SK-N-SH (cell line): Measurements from ENCODE around the gene SRSF2.

ENCODE experiments used
- CTCF ChIP-seq: fragments of 200-600 bp; sonication (generic); IDR thresholded peaks from 2 replicates; pipeline ENCODE4 v1.6.1; 2017; ENCODE audit warnings: antibody characterized with exemption, mild to moderate bottlenecking, moderate library complexity
- EP300 ChIP-seq, 2 experiments: IDR thresholded peaks; 2 replicates each; pipeline versions ENCODE4 v1.4.0 to v1.6.1; 2012; ENCODE audit warnings: borderline replicate concordance in 1 of 2, low read depth in 1 of 2, low read length in 1 of 2
- EZH2phosphoT487 ChIP-seq: fragments of 200-600 bp; sonication (generic); IDR thresholded peaks from 2 replicates; pipeline ENCODE4 v1.6.1; 2017; ENCODE audit warnings: low read depth, mixed run types, mild to moderate bottlenecking, antibody characterized with exemption, moderate library complexity, borderline replicate concordance
- JUND ChIP-seq: IDR thresholded peaks from 2 replicates; pipeline ENCODE4 v1.4.0; 2012
- MAX ChIP-seq: IDR thresholded peaks from 2 replicates; pipeline ENCODE4 v1.4.0; 2012; ENCODE audit warnings: low read depth
- POLR2AphosphoS5 ChIP-seq: IDR thresholded peaks from 2 replicates; pipeline ENCODE4 v1.6.1; 2012; ENCODE audit warnings: low read depth, low read length
- RAD21 ChIP-seq: IDR thresholded peaks from 2 replicates; pipeline ENCODE4 v1.6.1; 2012; ENCODE audit warnings: mild to moderate bottlenecking, low read length
- TEAD4 ChIP-seq: IDR thresholded peaks from 2 replicates; pipeline ENCODE4 v1.4.0; 2012; ENCODE audit warnings: mild to moderate bottlenecking, borderline replicate concordance; ENCODE audit not compliant: insufficient read depth
- USF1 ChIP-seq: IDR thresholded peaks from 2 replicates; pipeline ENCODE4 v1.4.0; 2012; ENCODE audit warnings: low read depth, borderline replicate concordance
- YY1 ChIP-seq: IDR thresholded peaks from 2 replicates; pipeline ENCODE4 v1.4.0; 2012; ENCODE audit warnings: low read depth, mild to moderate bottlenecking

GRCh38 chr17:76688165-76688622 lies 48.9 kb downstream of the SRSF2 start:
- TF ChIP-seq CTCF (no peak), EZH2phosphoT487 (no peak), EP300 (IDR thresholded peaks at IDR 0.05; ENCODE audit: borderline replicate concordance in 1 of 2, low read depth in 1 of 2, low read length in 1 of 2) (no peak), YY1 (no peak), RAD21 (no peak), USF1 (no peak), POLR2AphosphoS5 (no peak), TEAD4 (no peak), MAX (no peak), JUND (no peak)
